ENCODE measurements around the gene TFG.

The TFG gene

GRCh38 chr3:100708644-100708988 lies 678 bp upstream of the TFG start:
- no peak for DNase-seq

DNA sequence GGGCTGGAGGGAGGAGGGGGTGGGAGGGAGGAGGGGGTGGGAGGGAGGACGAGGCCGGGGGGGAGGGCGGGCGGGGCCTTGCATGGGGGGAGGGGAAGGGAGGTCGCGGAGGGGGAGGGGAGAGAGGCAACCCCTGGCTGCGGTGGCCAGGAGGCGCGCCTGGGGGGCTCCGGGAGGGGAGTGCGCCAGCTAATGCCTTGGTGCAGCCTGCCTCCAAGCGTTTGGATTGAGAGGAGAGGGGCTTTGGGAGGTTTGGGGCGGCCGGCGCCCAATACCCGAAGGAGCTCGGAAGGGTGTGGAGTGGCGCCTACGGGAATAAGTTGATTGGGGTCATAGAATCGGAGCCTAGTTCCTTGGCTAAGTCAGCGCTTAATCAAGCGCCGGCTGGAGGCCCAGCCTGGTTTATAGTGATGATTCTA lies 557 bp downstream of the TFG start:
- no peak for DNase-seq

DNA sequence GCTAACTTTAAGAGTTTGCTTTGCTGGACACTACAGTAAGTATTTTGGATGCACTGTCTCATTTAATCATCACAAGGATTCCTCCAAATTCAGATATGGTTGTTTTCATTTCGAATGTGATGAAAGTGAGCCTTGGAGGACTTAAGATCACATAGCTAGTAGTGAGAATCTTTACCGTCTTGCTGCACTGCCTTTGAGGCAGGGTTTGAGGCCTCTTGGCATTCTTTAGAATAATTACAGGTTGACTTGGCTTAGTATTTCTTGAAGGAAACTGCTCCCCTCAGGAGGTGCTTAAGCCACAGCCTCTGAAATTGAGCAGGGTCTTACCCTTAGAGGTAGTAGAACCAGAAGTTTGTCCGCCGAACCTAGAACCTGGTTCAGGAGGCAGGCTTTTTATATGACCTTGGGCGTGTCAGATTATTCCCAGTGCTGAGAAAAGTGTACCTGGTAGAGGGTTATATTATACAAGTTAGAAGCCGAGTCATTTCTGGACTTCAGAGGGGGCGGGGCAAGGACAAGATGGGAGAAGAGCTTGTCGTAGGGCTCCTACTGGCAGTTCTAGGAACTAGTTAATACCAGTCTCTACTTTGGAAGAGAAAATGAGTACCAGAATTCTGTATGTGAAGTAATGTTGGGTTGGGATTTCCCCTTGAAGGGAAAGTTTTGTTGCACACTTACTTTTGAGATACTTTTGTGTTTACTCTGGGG lies 1.1 kb downstream of the TFG start:
- peak; percentile 80 to 87 for DNase-seq

DNA sequence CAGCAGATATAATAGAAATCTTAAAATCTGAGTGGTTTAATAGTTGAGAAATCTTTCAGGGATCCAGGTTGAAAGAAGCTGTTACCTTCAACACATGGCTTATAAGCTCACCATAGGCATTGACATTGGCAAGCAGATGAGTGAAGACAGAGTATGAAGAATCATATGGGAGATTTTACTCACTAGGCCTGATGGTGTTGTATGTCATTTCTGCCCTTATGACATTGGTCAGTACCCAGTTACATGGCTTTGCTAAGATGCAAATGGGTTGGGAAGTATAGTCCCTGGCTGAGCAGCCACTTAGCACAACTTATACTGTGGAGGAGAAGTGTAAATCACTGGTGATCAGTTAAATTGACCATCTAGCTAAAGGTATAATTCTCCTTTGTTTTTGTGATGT lies 5.9 kb downstream of the TFG start:
- DNase-seq: no peak

DNA sequence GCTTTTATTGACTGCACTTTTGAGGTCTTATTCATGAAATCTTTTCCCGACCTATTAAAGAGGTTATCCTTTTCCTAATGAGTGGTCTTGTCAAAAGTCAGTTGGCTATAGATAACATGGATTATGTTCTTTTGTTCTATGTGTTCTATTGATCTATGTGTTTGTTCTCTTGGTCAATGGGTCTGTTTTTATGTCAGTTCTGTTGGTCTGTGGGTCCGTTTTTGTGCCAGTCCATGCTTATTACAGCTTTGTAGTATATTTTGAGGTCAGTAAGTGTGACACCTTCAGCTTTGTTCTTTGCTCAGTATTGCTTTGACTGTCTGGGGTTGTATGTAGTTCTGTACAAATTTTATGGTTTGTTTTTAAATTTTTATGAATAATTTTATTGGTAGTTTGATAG lies 7.8 kb downstream of the TFG start:
- no peak for DNase-seq

DNA sequence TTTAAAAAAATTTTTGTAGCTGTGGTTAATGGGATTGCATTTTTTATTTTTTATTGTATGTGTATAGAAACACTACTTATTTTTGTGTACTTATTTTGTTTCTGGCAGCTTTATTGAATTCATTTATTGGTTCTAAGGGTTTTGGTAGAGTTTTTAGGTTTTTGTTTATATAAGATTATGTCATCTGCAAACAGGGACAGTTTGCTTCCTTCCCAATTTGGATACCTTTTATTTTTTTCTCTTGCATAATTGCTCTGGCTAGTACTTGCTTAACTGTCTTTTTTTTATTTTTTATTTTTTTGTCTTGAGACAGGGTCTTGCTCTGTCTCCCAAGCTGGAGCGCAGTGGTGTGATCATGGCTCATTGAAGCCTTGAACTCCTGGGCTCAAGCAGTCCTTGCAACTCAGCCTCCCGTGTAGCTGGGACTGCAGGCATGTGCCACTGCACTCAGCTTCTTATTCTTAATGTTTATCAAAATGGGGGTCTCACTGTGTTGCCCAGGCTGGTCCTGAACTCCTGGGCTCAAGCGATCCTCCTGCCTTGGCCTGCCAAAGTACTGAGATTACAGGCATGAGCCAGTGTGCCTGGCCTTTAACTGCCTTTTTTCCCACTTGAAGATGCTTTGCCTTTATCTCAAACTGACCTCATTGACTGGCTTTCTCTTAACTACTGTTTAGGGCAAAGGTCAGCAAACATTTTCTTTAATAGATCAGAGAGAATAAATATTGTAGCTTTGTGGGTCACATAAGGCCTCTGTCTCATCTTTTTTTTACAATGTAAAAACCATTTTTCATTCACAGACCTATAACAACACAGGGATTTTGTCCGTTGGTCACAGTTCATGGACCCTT lies 8.6 kb downstream of the TFG start:
- DNase-seq: no peak

GRCh38 chr3:100719136-100719535 lies 9.8 kb downstream of the TFG start:
- DNase-seq: no peak

GRCh38 chr3:100720426-100720825 lies 11.1 kb downstream of the TFG start:
- DNase-seq: no peak

- DNase-seq: no peak
These were observed 16.7 kb downstream of the TFG start for GRCh38 chr3:100725935-100726513.

DNA sequence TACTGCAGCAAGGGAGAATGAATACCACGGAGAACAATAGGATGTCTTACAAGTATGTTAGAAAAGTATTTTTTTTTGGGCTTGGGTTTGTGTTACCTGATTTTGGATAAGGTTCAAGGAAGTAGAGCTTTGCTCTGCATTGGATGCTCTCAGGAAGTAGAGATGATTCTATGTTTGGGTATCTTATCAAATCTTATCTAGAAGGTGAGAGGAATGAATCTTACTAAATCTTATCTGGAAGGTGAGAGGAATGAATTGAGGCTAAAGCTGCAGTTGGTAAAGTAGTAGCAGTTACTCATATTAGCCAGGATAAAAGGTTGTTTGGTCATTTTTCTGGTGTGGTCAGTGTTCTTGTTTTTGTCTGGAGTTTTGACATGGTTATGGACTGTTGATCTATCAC lies 17.4 kb downstream of the TFG start:
- DNase-seq: no peak

DNA sequence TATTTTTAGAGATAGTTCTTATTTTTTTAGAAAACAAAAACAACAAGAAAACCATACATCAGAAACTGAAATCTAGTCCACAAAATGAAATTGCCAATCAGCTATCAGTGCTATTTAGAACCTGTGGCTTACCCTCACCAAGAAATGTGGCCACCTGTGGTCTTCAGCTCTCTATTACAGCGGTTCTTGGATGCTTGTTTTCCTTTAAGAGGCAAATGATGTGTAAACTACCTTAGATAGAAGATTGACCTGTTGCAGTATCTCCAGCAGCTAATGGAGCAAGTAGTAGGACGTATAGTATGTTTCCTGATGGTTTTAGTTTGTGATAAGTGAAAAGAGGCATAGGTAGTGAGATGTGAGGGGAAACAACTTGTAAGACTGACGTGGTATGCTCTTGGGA lies 21.2 kb downstream of the TFG start:
- no peak for DNase-seq

DNA sequence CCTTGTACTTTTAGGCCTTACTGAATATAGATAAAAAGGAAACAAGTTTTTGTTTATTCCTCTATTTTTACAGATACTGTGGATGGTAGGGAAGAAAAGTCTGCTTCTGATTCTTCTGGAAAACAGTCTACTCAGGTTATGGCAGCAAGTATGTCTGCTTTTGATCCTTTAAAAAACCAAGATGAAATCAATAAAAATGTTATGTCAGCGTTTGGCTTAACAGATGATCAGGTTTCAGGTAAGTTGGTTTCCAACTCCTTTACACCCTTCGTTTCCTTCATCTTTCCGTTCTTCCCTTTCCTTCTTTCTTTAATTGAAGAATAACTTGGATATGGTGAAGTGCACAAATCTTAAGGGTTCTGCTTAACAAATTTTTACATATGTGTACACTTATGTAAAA lies 23.1 kb downstream of the TFG start:
- DNase-seq: no peak

DNA sequence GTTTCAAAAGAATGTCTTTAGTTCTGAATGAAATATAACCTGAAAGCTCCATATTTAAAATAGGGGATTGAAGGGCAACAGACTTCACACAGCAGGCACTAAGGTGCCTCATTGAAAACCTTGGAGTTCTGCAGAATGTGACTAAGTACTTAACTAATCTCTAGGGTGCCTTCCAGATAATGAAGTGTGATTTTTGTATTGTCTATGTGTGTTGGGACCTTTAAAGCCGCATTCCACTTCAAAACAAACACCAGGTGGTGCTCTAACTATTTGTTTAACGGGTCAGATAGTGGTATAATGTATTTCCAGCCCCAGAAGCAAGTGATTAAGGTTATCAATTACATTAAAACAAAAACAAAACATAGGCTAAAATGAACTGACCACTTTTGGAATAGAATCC lies 28.0 kb downstream of the TFG start:
- DNase-seq: peak in 1 of 2 experiments; percentile 18

DNA sequence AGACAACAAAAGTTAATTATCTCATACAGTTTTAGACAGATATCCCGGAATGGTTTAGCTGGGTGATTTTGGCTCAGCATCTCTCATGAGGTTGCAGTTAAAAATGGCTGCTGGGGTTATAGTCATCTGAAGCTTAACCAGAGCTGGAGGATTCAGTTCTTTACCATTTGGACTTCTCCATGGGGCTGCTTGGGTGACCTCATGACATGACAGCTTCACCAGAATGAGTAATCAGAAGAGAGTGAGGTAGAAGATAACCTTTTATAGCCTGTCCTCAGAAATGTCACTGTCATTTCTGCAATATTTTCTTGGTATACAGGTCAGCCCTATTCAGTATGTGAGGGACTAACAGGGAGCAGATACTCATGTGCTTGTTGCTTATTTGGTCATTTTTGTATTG lies 30.9 kb downstream of the TFG start:
- no peak for DNase-seq

- DNase-seq: no peak
These were observed 34.2 kb downstream of the TFG start for GRCh38 chr3:100743535-100743934.

GRCh38 chr3:100744671-100745070 lies 35.4 kb downstream of the TFG start:
- no peak for DNase-seq

DNA sequence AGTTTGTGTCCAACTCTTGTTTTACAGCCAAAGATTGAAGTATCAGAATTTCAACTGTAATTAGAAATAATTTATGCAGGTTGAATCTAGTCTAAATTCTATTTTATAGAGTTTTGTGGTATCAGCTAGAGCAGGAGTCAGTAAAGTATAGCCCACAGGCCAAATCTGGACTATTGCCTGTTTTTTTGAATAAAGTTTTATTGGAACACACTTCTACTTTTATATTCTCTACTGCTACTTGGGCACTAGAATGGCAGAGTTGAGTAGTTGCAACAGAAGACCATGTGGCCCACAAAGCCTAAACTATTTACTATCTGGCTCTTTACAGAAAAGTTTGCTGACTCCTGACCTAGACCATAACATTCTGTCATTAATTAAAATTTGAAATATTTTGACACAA lies 36.3 kb downstream of the TFG start:
- DNase-seq: no peak

- no peak for DNase-seq
These were observed 36.8 kb downstream of the TFG start for GRCh38 chr3:100746092-100746491.

- no peak for DNase-seq
These were observed 38.9 kb downstream of the TFG start for GRCh38 chr3:100748220-100748619.

DNA sequence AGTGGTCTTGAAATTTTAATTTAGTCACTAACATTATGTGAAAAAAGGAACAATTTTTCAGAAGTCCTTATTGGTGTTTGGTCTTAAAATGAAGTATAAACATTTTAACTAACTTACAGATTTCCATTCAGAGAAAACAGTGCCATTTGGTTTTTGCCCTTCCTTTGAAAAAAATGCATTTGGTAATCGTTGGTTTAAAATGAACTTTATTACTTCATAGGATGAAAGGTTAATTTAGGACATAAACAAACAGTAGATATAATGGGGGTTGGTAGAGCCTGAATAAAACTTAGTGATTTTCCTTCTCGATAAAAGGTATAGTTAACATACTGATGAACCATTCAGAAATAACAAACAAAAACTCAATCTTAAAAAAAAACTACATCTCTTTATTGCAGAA lies 39.7 kb downstream of the TFG start:
- no peak for DNase-seq

GRCh38 chr3:100753846-100754245 lies 44.6 kb downstream of the TFG start:
- DNase-seq: no peak

DNA sequence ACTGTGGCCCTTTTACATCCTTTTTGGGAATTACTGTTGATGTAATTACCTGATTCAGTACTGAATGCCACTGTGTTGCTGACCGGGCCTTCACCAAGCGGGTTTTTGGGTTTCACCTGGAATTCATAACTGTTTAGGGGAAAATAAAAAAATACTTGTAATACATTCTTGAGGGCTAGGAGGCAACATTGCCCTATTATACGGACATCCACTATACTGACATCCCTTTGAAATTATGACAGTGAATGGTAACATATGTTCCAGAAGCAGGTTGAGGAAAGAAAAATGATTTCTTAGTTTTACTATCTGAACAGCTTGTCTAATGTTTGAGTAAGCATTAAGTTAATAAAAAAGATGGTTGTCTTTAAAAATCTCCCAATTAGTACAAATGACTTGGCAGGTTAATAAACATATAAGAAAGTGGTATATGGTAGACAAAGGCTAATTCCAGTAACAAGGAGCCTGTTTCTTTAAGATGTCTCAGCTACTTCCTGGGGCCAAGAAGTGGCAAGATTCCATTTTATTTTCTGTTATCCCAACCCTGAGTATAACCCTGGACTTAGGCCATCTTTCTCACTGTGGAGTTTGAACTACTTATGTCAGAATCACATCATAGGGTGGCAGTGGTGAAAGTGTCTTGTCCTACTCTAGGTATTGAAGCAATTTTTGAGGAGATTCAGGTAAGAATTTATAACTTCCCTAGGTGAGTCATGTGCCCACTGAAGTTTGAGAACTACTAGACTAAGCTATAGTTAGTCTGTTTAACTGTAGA lies 45.5 kb downstream of the TFG start:
- no peak for DNase-seq

- no peak for DNase-seq
These were observed 47.1 kb downstream of the TFG start for GRCh38 chr3:100756441-100756840.

DNA sequence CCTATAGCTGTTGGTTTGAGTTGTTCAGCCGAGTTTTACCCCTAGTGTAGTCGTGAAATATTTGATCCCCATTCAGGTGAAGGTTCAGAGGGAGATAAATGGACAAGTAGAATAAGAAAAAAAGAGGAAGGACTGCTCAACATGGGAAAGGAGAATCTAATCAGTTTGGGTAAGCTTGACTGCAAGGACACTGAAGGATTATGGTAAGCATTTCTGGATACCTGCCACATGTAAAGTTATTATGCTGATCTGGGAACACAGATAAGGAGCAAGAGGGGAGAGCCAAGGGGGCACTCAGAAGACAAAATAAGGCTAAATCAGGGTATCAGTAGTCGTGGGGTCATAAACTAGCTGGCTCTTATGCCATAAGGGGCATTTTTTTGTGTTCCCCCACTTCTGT lies 49.9 kb downstream of the TFG start:
- no peak for DNase-seq
